ENCODE measurements around the gene KRT84. TPM values are rescaled to one million over a fixed set of nuclear protein-coding genes. Genes with fewer than 3 reads are reported as not detected.

The KRT84 gene
- total RNA-seq, 1 donor from 2014 or later: not detected

DNA sequence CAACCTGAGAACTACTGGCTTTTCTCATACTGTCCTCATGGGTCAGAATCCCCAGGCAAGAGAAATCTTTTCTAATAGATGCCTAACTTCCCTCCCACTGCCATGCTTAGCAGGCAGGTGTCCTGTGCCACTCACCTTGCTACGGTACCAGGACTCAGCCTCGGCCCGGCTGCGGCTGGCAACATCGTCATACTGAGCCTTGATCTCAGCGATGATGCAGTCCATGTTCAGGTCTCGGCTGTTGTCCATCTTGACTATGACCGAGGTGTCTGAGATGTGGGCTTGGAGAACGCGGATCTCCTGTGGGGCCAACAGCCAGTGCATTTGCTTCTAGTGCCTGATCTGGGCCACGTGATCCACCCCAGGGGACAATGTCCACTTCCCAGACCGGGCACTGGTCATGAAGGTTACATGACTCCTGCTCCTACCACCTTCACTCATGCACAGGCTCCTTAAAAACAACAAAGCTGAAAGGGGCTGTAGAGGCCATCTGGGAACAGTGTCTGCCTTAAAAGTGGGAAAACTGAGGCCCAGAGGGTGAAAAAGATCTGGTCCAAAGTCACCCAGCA lies 22.3 kb downstream of the KRT84 start:
- TF ChIP-seq, protein P1, sequence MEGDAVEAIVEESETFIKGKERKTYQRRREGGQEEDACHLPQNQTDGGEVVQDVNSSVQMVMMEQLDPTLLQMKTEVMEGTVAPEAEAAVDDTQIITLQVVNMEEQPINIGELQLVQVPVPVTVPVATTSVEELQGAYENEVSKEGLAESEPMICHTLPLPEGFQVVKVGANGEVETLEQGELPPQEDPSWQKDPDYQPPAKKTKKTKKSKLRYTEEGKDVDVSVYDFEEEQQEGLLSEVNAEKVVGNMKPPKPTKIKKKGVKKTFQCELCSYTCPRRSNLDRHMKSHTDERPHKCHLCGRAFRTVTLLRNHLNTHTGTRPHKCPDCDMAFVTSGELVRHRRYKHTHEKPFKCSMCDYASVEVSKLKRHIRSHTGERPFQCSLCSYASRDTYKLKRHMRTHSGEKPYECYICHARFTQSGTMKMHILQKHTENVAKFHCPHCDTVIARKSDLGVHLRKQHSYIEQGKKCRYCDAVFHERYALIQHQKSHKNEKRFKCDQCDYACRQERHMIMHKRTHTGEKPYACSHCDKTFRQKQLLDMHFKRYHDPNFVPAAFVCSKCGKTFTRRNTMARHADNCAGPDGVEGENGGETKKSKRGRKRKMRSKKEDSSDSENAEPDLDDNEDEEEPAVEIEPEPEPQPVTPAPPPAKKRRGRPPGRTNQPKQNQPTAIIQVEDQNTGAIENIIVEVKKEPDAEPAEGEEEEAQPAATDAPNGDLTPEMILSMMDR (conservative IDR thresholded peaks at IDR 0.05; ENCODE audit: low read depth, low read length): no peak
- H3K4me3 ChIP-seq (ENCODE audit: low read depth, low read length): no peak overlapping the region
- DNase-seq (ENCODE audit: low read depth): no peak

DNA sequence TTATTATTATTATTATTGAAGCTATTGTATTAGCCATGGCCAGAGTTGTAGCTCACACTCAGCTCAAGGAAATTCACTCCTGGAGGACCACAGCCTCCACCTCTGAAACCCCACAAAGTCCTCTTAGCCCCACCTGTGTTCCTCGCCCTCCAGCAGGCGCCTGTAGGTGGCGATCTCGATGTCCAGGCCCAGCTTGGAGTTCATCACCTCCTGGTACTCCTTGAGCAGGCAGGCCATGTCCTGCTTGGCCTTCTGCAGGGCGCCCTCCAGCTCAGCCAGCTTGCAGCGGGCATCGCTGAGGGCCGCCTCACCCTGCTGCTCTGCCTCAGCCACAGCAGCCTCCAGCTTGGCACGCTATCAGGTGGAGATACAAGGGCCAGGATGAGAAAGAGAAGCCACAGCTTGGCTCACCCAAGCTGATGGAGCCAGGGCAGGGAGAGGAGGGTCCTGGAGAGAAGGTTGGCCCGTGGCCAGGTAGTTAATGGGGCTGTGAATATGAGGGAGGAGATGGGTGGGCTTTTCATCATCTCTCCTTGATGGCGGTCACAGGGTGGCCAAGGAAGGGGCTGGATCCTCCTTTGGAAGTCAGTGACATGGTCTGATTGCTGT lies 23.2 kb downstream of the KRT84 start:
- no peak overlapping the region for H3K4me3 ChIP-seq (ENCODE audit: low read depth, low read length)
- no peak for DNase-seq (ENCODE audit: low read depth)
- TF ChIP-seq, protein P1 (conservative IDR thresholded peaks at IDR 0.05; ENCODE audit: low read depth, low read length): peak; percentile 45

DNA sequence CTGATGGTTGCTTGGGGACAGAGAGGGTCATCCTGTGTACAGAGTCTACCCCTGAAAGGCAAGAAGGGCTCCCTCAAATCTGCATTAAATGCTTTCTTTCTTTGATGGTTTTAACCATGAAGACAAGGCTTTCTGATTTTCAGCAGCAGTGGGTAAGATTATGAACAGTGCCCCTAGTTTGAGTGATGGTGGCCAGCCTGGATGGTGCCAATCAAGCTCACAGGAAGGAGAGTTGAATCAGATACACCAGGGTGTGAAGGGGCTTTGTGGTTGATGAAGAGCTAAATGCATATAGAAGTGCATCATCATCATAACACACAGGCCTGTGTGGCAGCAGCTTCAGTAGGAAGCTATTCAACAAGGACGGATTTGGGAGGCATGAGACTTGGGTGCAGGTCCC lies 23.9 kb downstream of the KRT84 start:
- DNase-seq (ENCODE audit: low read depth): no peak
- no peak overlapping the region for H3K4me3 ChIP-seq (ENCODE audit: low read depth, low read length)
- TF ChIP-seq, protein P1 (conservative IDR thresholded peaks at IDR 0.05; ENCODE audit: low read depth, low read length): no peak

DNA sequence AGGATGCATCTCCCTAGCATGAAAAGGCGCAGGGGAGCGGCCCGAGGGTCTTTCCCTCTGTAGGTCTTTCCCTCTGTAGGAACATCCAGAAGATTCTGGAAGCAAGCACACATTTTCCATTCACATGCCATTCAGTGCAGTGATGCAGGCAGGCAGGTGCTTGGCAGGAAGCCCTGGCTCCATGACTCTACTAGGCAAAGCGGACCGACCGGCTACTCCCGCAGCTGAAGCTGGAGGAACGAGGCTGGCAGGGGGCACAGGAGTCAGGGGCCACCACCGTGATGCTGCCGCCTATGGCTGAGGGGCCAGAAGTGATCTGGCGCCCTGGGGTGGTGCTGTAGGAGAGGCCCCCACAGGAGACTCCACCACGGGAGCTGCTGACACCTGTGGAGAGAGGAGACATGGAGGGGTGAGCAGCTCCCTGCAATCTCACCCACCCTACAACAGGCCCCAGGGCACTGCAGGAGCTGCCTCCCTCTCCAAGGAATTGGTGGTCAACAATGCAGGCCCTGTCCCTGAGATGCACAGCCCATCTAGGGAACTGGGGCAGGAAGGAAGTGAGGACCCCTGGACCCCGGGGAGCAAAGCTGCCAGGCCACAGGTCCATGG lies 24.7 kb downstream of the KRT84 start:
- no peak for DNase-seq (ENCODE audit: low read depth)
- no peak overlapping the region for H3K4me3 ChIP-seq (ENCODE audit: low read depth, low read length)
- TF ChIP-seq, protein P1 (conservative IDR thresholded peaks at IDR 0.05; ENCODE audit: low read depth, low read length): no peak

DNA sequence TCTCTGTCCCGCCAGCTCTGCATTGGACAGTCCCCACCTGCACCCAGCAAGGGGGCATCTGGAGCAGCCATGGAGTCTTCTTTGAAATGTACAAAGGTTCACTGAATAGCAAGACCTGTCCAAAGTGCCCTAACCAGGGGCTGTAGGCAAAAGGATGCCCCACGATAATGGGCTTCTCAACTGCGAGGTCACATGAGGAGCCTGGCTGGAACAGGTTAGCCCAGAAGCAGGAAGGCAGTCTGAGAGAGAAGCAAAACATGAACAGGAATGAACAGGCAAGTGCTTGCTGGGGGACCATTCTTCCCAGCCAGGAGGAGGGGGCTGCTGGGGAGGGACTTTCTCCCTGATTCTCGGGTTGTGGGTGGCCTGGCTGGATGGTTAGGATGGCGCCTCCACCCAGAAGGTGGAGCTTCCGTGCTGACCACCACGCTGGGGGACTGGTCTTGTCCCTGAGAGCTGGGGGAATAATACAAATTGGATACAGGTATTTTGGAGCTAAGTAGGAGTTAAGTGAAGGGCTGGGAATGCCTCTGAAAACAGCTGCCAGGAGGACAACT lies 25.3 kb downstream of the KRT84 start:
- TF ChIP-seq, protein P1 (conservative IDR thresholded peaks at IDR 0.05; ENCODE audit: low read depth, low read length): no peak
- no peak overlapping the region for H3K4me3 ChIP-seq (ENCODE audit: low read depth, low read length)
- no peak for DNase-seq (ENCODE audit: low read depth)

DNA sequence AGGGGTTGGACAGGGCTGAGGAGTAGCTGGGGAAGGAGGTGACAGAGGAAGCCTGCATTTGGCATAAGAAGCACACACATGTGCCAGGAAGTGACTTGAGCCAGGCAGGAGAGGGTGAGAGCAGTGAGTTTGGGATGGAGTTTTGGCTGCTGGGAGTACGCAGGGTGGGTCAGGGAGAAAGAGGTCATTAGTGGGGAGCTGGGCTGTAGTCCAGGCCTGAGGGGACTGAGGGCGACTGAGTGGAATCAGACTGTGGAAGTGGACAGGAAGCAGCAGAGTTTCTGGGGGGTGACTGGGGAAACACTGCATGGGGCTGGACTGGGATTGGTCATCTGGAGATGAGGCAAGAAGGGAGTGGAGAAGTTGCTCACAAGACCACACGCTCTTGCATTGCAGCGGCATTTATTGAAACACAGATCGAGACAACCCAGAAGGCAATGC lies 25.8 kb downstream of the KRT84 start:
- DNase-seq (ENCODE audit: low read depth): no peak
- H3K4me3 ChIP-seq (ENCODE audit: low read depth, low read length): no peak overlapping the region
- TF ChIP-seq, protein P1 (conservative IDR thresholded peaks at IDR 0.05; ENCODE audit: low read depth, low read length): no peak

Measured in epithelial cell of proximal tubule (primary cell).